ENCODE data around the gene CEP120. TPM values are rescaled to one million over a fixed set of nuclear protein-coding genes. Genes with fewer than 3 reads are reported as not detected.
"Not testable (repeated sequence)": the region's sequence is repeated elsewhere in the genome, so short reads cannot be mapped to it uniquely, and the experiment has no call there.

Gene CEP120
- total RNA-seq = 24.2 and 29.8 TPM in 2 replicates

- peak; percentile 97 for DNase-seq (ENCODE audit: insufficient read length, low spot score, missing footprints)
- peak; percentile 90 for TF ChIP-seq CTCF (IDR thresholded peaks at IDR 0.05; ENCODE audit: extremely low read depth, low read depth, low read length)
- H2AFZ ChIP-seq (ENCODE audit: low read length) = peak within 1 kb of the TSS; percentile 97
Observed at GRCh38 chr5:123423278-123424149, at the start of gene CEP120. Gene CEP120, minus strand, starts transcription at chr5:123423403. Its CDS starts 405 bp downstream, at chr5:123422998.

GRCh38 chr5:123472150-123472924 is 49.1 kb upstream of the CEP120 start:
- DNase-seq (ENCODE audit: insufficient read length, low spot score, missing footprints) = no peak

More at GRCh38 chr5:123423278-123424149, at the start of gene CEP120:
- Histone ChIP-seq H3K79me2 (ENCODE audit: insufficient read depth, low read length) (peaks cover 38% of the 10 kb centered on the region), H3K27me3 (ENCODE audit: insufficient read depth, low read length) (no peaks in the 10 kb centered on the region), H3K9me3 (ENCODE audit: low read depth, low read length) (no peaks in the 10 kb centered on the region), H3K4me3 (ENCODE audit: insufficient read depth, low read length) (peak within 1 kb of the TSS; percentile 93), H3K4me1 (ENCODE audit: insufficient read depth, low read length) (peaks cover 13% of the 10 kb centered on the region), H3K4me2 (ENCODE audit: insufficient read depth, low read length) (peak within 1 kb of the TSS; percentile 94), H3K36me3 (ENCODE audit: insufficient read depth, low read length) (no peaks in the 10 kb centered on the region), H4K20me1 (ENCODE audit: insufficient read depth, low read length) (no peaks in the 10 kb centered on the region), H3K27ac (ENCODE audit: low read depth, low read length) (peak within 1 kb of the TSS; percentile 87)

GRCh38 chr5:123471385-123471784 is 48.2 kb upstream of the CEP120 start:
- no peak for DNase-seq (ENCODE audit: insufficient read length, low spot score, missing footprints)
- no peak for TF ChIP-seq CTCF (IDR thresholded peaks at IDR 0.05; ENCODE audit: extremely low read depth, low read depth, low read length)
- no peaks in the 10 kb centered on the region for H3K9me3 ChIP-seq (ENCODE audit: low read depth, low read length)
- no peak overlapping the region for H2AFZ ChIP-seq (ENCODE audit: low read length)
- no peaks in the 10 kb centered on the region for H3K27me3 ChIP-seq (ENCODE audit: insufficient read depth, low read length)
- no peaks in the 10 kb centered on the region for H4K20me1 ChIP-seq (ENCODE audit: insufficient read depth, low read length)
- H3K4me1 ChIP-seq (ENCODE audit: insufficient read depth, low read length) = no peaks in the 10 kb centered on the region
- no peaks in the 10 kb centered on the region for H3K36me3 ChIP-seq (ENCODE audit: insufficient read depth, low read length)
- H3K4me2 ChIP-seq (ENCODE audit: insufficient read depth, low read length) = no peak overlapping the region
- H3K79me2 ChIP-seq (ENCODE audit: insufficient read depth, low read length) = no peaks in the 10 kb centered on the region
- no peak overlapping the region for H3K27ac ChIP-seq (ENCODE audit: low read depth, low read length)
- no peak overlapping the region for H3K4me3 ChIP-seq (ENCODE audit: insufficient read depth, low read length)

More at GRCh38 chr5:123472150-123472924, 49.1 kb upstream of the CEP120 start:
- H2AFZ ChIP-seq (ENCODE audit: low read length) = no peak overlapping the region
- no peak overlapping the region for H3K4me2 ChIP-seq (ENCODE audit: insufficient read depth, low read length)
- no peaks in the 10 kb centered on the region for H4K20me1 ChIP-seq (ENCODE audit: insufficient read depth, low read length)
- H3K27ac ChIP-seq (ENCODE audit: low read depth, low read length) = no peak overlapping the region
- H3K36me3 ChIP-seq (ENCODE audit: insufficient read depth, low read length) = no peaks in the 10 kb centered on the region
- no peak overlapping the region for H3K4me3 ChIP-seq (ENCODE audit: insufficient read depth, low read length)
- H3K9me3 ChIP-seq (ENCODE audit: low read depth, low read length) = no peaks in the 10 kb centered on the region
- no peaks in the 10 kb centered on the region for H3K4me1 ChIP-seq (ENCODE audit: insufficient read depth, low read length)
- H3K79me2 ChIP-seq (ENCODE audit: insufficient read depth, low read length) = no peaks in the 10 kb centered on the region
- no peak for TF ChIP-seq CTCF (IDR thresholded peaks at IDR 0.05; ENCODE audit: extremely low read depth, low read depth, low read length)
- H3K27me3 ChIP-seq (ENCODE audit: insufficient read depth, low read length) = no peaks in the 10 kb centered on the region

GRCh38 chr5:123466839-123467238 is 43.6 kb upstream of the CEP120 start:
- not testable (repeated sequence) for H3K79me2 ChIP-seq (ENCODE audit: insufficient read depth, low read length); H3K4me3 ChIP-seq (ENCODE audit: insufficient read depth, low read length); H3K4me1 ChIP-seq (ENCODE audit: insufficient read depth, low read length); H3K36me3 ChIP-seq (ENCODE audit: insufficient read depth, low read length); DNase-seq (ENCODE audit: insufficient read length, low spot score, missing footprints); H3K27me3 ChIP-seq (ENCODE audit: insufficient read depth, low read length); H3K9me3 ChIP-seq (ENCODE audit: low read depth, low read length); H3K4me2 ChIP-seq (ENCODE audit: insufficient read depth, low read length); H4K20me1 ChIP-seq (ENCODE audit: insufficient read depth, low read length); H2AFZ ChIP-seq (ENCODE audit: low read length); H3K27ac ChIP-seq (ENCODE audit: low read depth, low read length)

Data from osteoblast (primary cell).